ENCODE measurements around the gene AMIGO1.
"Not testable (repeated sequence)": the region's sequence is repeated elsewhere in the genome, so short reads cannot be mapped to it uniquely, and the experiment has no call there.

DNA sequence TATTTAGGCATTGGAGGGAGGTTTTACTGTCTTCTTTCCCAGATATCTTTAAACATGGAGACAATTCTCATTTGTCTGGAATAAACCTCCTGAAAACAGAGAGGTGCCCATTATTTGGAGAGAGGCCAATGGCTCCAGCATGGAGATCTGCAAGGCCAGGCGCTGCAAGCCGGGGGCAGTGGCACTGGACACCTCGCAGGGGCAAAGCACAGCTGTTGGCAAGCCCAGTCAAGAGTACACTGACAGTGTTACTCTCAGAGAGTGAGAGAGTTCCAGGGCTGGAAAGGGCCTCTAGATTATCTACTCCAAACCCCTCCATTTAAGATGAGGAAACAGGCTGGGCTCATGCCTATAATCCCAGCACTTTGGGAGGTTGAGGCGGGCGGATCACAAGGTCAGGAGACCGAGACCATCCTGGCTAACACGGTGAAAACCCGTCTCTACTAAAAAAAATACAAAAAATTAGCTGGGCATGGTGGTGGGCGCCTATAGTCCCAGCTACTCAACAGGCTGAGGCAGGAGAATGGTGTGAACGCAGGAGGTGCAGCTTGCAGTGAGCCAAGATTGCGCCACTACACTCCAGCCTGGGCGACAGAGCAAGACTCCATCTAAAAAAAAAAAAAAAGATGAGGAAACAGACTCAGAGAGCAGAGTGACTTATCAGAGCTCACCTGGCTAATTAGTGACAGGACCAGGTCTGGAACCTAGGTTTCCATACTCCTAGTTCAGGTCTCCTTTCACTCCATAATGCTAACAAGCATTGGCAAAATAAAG is 36.1 kb downstream of the AMIGO1 start:
- not testable (repeated sequence) for TF ChIP-seq CTCF (conservative IDR thresholded peaks at IDR 0.05; ENCODE audit: low read length); EZH2phosphoT487 (IDR thresholded peaks at IDR 0.05; ENCODE audit: borderline replicate concordance)

Data from Loucy (cell line).